Left lung (tissue), 14 donors: ENCODE data around the gene GORASP1. TPM values are rescaled to one million over a fixed set of nuclear protein-coding genes. Genes with fewer than 3 reads are reported as not detected.

ENCODE experiments used
- ATAC-seq: fragments of 200-7000 bp; cut with Tn5 transposase; one replicate; pipeline ENCODE4 v1.9.1; 2020; ENCODE audit warnings: moderate library complexity
- DNase-seq, 4 donors: peaks; one replicate each; pipeline ENCODE4 v3.0.0-alpha.2; 2013 to 2020
- H3K27ac ChIP-seq, 2 donors: fragments of 200-600 bp; sonication (generic) in 1 of 2; one replicate each; pipeline versions ENCODE4 v1.5.0 to v1.8.0; 2020 to 2021
- H3K27me3 ChIP-seq, 2 donors: fragments of 200-600 bp; sonication (generic) in 1 of 2; one replicate each; pipeline versions ENCODE4 v1.5.0 to v1.8.0; 2020 to 2021
- H3K36me3 ChIP-seq, 2 donors: fragments of 200-600 bp; sonication (generic) in 1 of 2; one replicate each; pipeline versions ENCODE4 v1.5.0 to v1.8.0; 2020 to 2021
- H3K4me1 ChIP-seq, 2 donors: fragments of 200-600 bp; one replicate each; pipeline ENCODE4 v1.8.0; 2021
- H3K4me3 ChIP-seq, 2 donors: fragments of 200-600 bp; sonication (generic) in 1 of 2; one replicate each; pipeline versions ENCODE4 v1.5.0 to v1.8.0; 2020 to 2021; ENCODE audit warnings: mild to moderate bottlenecking in 1 of 2
- H3K9me3 ChIP-seq, 2 donors: fragments of 200-600 bp; sonication (generic) in 1 of 2; one replicate each; pipeline versions ENCODE4 v1.5.0 to v1.8.0; 2020 to 2021
- intact Hi-C, 2 donors: fragments of 100-400 bp; cut with DNase I; formaldehyde crosslinking; loops; one replicate each; pipeline versions ENCODE4 v1.11.2 to v1.14.2; 2022
- long read RNA-seq, 12 donors: library from polyadenylated mRNA in 2 of 12; unstranded in 2 of 12; transcript quantifications; one replicate each; pipeline ENCODE4 v2.0.0 and lab custom pipeline, GENCODE V29; 2019 to 2026
- polyA plus RNA-seq, 6 donors: library from polyadenylated mRNA; unstranded; fragments of 120-200 nt; gene quantifications; one replicate each; pipeline ENCODE4 v1.2.1, GENCODE V29; 2013; ENCODE audit not compliant: insufficient read length in 6 of 6
- total RNA-seq, 2 donors: library from RNA; stranded (reverse); fragmentation: NEBNext Ultra II Directional; extraction: Animal tissue kit (Norgen Biotek cat#: 25700); gene quantifications; one replicate each; pipeline ENCODE4 v1.2.1, GENCODE V29; 2021
- TF ChIP-seq, protein P1 (sequence below), 2 donors: fragments of 200-600 bp; sonication (generic) in 1 of 2; IDR thresholded peaks; one replicate each; pipeline versions ENCODE4 v1.5.0 to v1.8.0; 2021; ENCODE audit warnings: antibody characterized with exemption in 2 of 2
- donor health status: DM: no; HTN: yes; CAD: no.
- donor health status: DM: no; HTN: no; CAD: no.

GORASP1 gene
- total RNA-seq (10 to 100 TPM; 62.5 to 63.2 TPM), polyA plus RNA-seq (10 to 100 TPM; 57.9 to 73.9 (median 64.5) TPM)
- long read RNA-seq, donor 1, partial matches to known transcripts: 0 of 6 reads
- long read RNA-seq, donor 1, other reads (novel, unspliced or antisense): 0 of 6 reads
- long read RNA-seq, donor 2, partial matches to known transcripts: 18 of 21 reads
- long read RNA-seq, donor 2, other reads (novel, unspliced or antisense): 0 of 21 reads
- long read RNA-seq, donor 3, transcript GORASP1-201 (9 exons, 3,722 nt): major isoform, 6 of 8 reads
- long read RNA-seq, donor 3, partial matches to known transcripts: 0 of 8 reads
- long read RNA-seq, donor 3, other reads (novel, unspliced or antisense): 0 of 8 reads
- long read RNA-seq, donor 4, partial matches to known transcripts: 1 of 8 reads
- long read RNA-seq, donor 4, other reads (novel, unspliced or antisense): 3 of 8 reads
- long read RNA-seq, donor 5, partial matches to known transcripts: 0 of 4 reads
- long read RNA-seq, donor 5, other reads (novel, unspliced or antisense): 0 of 4 reads
- long read RNA-seq, donor 6, transcript GORASP1-201 (9 exons, 3,722 nt): major isoform, 5 of 7 reads
- long read RNA-seq, donor 6, partial matches to known transcripts: 0 of 7 reads
- long read RNA-seq, donor 6, other reads (novel, unspliced or antisense): 0 of 7 reads
- long read RNA-seq, donor 7, partial matches to known transcripts: 0 of 3 reads
- long read RNA-seq, donor 7, other reads (novel, unspliced or antisense): 0 of 3 reads
- long read RNA-seq, donor 8, partial matches to known transcripts: 0 of 4 reads
- long read RNA-seq, donor 8, other reads (novel, unspliced or antisense): 0 of 4 reads
- long read RNA-seq, donor 9: 0 reads
- long read RNA-seq, donor 10, transcript GORASP1-201 (9 exons, 3,722 nt): major isoform, 9 of 14 reads
- long read RNA-seq, donor 10, partial matches to known transcripts: 0 of 14 reads
- long read RNA-seq, donor 10, other reads (novel, unspliced or antisense): 3 of 14 reads
- long read RNA-seq, donor 11, transcript GORASP1-201 (9 exons, 3,722 nt): major isoform, 7 of 17 reads
- long read RNA-seq, donor 11, partial matches to known transcripts: 7 of 17 reads
- long read RNA-seq, donor 11, other reads (novel, unspliced or antisense): 0 of 17 reads
- long read RNA-seq, donor 12, partial matches to known transcripts: 0 of 4 reads
- long read RNA-seq, donor 12, other reads (novel, unspliced or antisense): 0 of 4 reads

DNA sequence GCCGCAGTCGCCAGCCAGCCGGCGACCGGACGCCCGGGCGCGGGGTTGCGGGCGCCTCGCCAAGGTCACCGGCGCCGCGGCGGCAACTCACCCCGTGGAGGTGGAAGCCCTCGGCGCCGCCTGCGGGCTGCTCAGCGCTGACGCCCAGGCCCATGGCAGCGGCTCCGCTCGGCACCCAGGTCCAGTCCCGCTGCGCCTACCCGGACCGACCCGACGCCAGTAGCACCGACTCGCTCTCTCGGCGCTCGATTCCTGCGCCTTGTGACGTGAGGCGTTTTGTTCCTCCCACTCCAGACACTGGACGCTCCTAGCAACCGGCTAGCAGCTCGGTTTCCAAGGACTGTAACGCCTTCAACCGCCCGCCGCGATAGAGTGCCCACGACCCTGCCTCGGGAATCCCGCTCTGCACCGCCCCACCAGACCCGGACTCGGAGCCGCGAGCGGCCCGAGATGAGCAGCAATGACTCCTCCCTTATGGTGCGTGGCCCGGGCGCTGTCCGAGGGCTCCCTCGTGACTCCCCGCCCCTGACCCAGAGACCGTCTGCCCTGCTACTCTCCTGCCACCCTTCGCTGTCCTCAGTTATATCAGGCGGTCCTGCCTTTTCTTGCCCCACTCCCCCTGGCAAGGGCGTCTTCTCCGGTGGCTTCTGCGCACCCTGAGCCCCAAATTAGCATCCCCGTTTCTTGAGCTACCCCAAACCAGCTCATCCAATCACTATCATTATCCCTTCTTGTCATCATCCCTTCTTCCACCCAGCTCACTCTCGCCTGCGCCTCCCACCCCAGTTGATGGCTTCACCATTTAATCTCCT, at the start of gene GORASP1, which contains the start of gene TTC21A:
GORASP1 (minus strand) TSS at position 240 of the 812 bp plus-strand sequence; CDS start at position 154, 86 bp downstream.
TTC21A (plus strand) TSS at position 293 of the 812 bp plus-strand sequence; CDS start at position 451, 158 bp downstream.
- intact Hi-C loops: no loop called here
- TF ChIP-seq, protein P1, sequence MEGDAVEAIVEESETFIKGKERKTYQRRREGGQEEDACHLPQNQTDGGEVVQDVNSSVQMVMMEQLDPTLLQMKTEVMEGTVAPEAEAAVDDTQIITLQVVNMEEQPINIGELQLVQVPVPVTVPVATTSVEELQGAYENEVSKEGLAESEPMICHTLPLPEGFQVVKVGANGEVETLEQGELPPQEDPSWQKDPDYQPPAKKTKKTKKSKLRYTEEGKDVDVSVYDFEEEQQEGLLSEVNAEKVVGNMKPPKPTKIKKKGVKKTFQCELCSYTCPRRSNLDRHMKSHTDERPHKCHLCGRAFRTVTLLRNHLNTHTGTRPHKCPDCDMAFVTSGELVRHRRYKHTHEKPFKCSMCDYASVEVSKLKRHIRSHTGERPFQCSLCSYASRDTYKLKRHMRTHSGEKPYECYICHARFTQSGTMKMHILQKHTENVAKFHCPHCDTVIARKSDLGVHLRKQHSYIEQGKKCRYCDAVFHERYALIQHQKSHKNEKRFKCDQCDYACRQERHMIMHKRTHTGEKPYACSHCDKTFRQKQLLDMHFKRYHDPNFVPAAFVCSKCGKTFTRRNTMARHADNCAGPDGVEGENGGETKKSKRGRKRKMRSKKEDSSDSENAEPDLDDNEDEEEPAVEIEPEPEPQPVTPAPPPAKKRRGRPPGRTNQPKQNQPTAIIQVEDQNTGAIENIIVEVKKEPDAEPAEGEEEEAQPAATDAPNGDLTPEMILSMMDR (IDR thresholded peaks at IDR 0.05): no peak
- peak within 1 kb of the TSS; percentile 85 to 89 for H3K4me3 ChIP-seq

DNA sequence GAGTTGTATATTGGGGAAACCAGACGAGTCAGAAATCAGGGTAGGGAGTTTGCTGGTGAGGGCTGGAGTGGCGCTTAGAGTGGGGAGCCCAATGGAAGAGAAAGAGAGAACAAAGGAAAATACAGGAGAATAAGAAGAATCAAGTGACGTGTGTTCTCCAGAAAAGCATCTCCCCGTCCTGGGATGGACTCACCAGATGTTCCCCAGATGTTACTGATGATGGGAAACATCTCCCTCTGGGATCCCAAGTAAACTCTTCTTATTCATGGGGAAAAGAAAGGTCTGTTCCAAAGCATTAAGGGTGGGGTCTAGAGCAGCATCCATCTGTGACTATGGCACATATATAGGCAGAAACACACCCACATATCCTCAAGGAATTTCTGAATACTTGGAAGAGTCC, 49.0 kb upstream of the GORASP1 start:
- ATAC-seq: no peak
- TF ChIP-seq, protein P1 (IDR thresholded peaks at IDR 0.05): no peak
- intact Hi-C loops: no loop called here

More for the DNA sequence above, at the start of gene GORASP1, which contains the start of gene TTC21A:
- H3K4me1 ChIP-seq: peaks cover 10 to 56% of the 10 kb centered on the region in 2 donors
- ATAC-seq (peak; percentile 95), DNase-seq (peak; percentile 90 to 96 (median 94))
- peak within 1 kb of the TSS; percentile 96 for H3K27ac ChIP-seq
- no peaks in the 10 kb centered on the region for H3K36me3 ChIP-seq
- H3K9me3 ChIP-seq: no peaks in the 10 kb centered on the region
- H3K27me3 ChIP-seq: no peaks in the 10 kb centered on the region

DNA sequence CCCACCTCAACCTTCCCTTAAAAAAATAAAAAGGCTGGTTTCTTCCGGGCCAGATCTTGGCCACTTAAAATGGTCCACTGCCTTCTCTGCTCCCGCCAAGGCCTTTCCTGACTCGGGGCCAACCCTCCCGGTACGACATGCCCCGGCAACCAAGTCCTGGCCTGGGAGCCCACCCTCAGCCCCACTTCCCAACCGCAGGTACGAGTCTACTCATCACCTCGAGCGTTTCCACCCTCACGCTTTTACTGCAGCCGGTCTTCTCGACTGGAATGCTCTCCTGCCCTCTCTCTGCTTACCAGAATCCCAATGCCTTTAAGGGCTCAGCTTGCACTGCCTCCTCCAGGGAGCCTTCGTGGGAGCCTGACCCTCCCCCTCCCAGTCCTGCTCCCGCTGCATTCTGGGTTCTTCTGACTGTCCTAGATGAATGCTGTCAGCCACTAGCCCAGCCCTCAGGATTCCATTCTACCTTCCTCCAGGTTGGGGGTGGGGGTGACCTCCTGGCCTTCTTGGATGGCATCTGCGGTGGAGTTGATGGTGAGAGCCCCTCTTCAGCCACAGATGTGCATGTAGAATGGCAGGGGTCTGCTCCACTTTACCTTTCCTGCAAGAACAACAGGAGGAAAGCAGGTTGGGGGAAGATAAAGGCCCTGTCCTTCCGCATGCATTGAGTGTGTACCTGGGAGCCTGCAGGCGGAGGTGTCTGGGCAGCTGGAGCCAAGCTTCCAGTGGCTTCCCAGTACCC, 47.0 kb upstream of the GORASP1 start:
- ATAC-seq: no peak
- TF ChIP-seq, protein P1 (IDR thresholded peaks at IDR 0.05): no peak
- Histone ChIP-seq H3K9me3 (no peaks in the 10 kb centered on the region), H3K4me1 (peaks cover 28 to 39% of the 10 kb centered on the region in 2 donors), H3K36me3 (no peaks in the 10 kb centered on the region), H3K27ac (peak overlapping the region; percentile 99), H3K27me3 (no peaks in the 10 kb centered on the region), H3K4me3 (peak overlapping the region in 1 of 2 donors; percentile 93)
- peak in 1 of 4 donors; percentile 24 for DNase-seq
- intact Hi-C loops: no loop called here

More for the DNA sequence above, 49.0 kb upstream of the GORASP1 start:
- Histone ChIP-seq H3K36me3 (no peaks in the 10 kb centered on the region), H3K4me3 (no peak overlapping the region), H3K27me3 (no peaks in the 10 kb centered on the region), H3K4me1 (peaks cover 10 to 19% of the 10 kb centered on the region in 2 donors), H3K27ac (no peak overlapping the region), H3K9me3 (no peaks in the 10 kb centered on the region)
- DNase-seq: no peak

DNA sequence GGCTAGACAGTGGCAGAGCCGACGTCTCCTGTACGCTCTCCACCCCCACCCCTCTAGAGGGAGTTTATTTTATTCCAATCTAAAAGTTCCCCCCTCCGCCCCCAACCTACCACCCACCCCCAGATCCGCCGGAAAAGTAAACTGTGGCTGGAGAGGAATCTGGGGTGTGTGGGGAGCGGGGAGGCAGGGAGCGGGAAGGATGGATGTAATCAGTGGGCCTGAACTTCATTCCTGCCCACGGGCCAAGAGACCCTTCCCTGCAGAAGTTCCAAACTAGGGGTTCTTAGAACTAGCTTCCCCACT, 46.5 kb upstream of the GORASP1 start:
- H3K27me3 ChIP-seq: no peaks in the 10 kb centered on the region
- peaks cover 33 to 44% of the 10 kb centered on the region in 2 donors for H3K4me1 ChIP-seq
- peak overlapping the region; percentile 11 to 93 for H3K4me3 ChIP-seq
- intact Hi-C loops: no loop called here
- DNase-seq: no peak
- peak overlapping the region; percentile 99 for H3K27ac ChIP-seq
- TF ChIP-seq, protein P1 (IDR thresholded peaks at IDR 0.05): no peak
- no peaks in the 10 kb centered on the region for H3K36me3 ChIP-seq
- H3K9me3 ChIP-seq: no peaks in the 10 kb centered on the region
- no peak for ATAC-seq
